A673 (cell line): ENCODE data around the gene STRBP.

ENCODE experiments used
- EZH2 ChIP-seq: fragments of 200-600 bp; sonication (generic); IDR thresholded peaks from 2 replicates; pipeline ENCODE4 v1.6.1; 2017; ENCODE audit warnings: borderline replicate concordance, low read depth, mild to moderate bottlenecking, mixed read lengths, antibody characterized with exemption, low read length; ENCODE audit not compliant: poor library complexity, severe bottlenecking
- TF ChIP-seq, protein P1 (sequence below): fragments of 300-800, 200-600 bp; sonication (generic); conservative IDR thresholded peaks from 2 replicates; pipeline ENCODE4 v1.5.1; 2017; ENCODE audit warnings: low read depth, mild to moderate bottlenecking, antibody characterized with exemption, low read length, moderate library complexity, mixed read lengths

DNA sequence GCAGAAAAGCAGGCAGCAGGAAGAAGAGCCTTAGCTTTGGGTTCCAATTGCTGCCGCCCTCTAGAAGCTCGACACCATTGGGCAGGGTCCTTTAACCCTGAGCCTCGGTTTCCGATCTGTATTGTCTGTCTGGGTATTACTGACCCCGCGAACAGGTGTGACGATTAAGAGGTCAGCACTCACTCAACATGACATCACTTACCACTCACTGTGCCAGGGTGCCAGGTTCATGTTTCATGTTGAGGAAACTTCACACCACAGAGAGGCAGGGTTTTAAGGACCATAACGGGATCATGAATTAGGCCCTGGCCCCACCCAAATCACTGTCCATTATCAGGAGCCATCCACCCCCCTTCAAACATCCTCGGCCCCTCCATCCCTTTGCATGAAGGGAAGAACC lies 159.4 kb downstream of the STRBP start:
- TF ChIP-seq, protein P1, sequence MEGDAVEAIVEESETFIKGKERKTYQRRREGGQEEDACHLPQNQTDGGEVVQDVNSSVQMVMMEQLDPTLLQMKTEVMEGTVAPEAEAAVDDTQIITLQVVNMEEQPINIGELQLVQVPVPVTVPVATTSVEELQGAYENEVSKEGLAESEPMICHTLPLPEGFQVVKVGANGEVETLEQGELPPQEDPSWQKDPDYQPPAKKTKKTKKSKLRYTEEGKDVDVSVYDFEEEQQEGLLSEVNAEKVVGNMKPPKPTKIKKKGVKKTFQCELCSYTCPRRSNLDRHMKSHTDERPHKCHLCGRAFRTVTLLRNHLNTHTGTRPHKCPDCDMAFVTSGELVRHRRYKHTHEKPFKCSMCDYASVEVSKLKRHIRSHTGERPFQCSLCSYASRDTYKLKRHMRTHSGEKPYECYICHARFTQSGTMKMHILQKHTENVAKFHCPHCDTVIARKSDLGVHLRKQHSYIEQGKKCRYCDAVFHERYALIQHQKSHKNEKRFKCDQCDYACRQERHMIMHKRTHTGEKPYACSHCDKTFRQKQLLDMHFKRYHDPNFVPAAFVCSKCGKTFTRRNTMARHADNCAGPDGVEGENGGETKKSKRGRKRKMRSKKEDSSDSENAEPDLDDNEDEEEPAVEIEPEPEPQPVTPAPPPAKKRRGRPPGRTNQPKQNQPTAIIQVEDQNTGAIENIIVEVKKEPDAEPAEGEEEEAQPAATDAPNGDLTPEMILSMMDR = no peak
- no peak for TF ChIP-seq EZH2
